GM21786 (cell line): ENCODE data around the gene C1QBP.
"Not testable (repeated sequence)": the region's sequence is repeated elsewhere in the genome, so short reads cannot be mapped to it uniquely, and the experiment has no call there.

Source experiments
- ATAC-seq: cut with Tn5 transposase; IDR thresholded peaks from one replicate; pipeline ENCODE4 v1.9.1; 2021; ENCODE audit not compliant: unreplicated experiment

The C1QBP gene

GRCh38 chr17:5434984-5435383 lies 4.0 kb downstream of the C1QBP start:
- ATAC-seq = no peak

- ATAC-seq = no peak
Measured at GRCh38 chr17:5431949-5432556, 6.9 kb downstream of the C1QBP start.

- not testable (repeated sequence) for ATAC-seq
Measured at GRCh38 chr17:5431234-5431633, 7.7 kb downstream of the C1QBP start.

- ATAC-seq = no peak
Measured at GRCh38 chr17:5430413-5430999, 8.4 kb downstream of the C1QBP start.

- no peak for ATAC-seq
Measured at GRCh38 chr17:5429191-5429887, 9.6 kb downstream of the C1QBP start.

GRCh38 chr17:5425826-5426225 lies 13.1 kb downstream of the C1QBP start:
- no peak for ATAC-seq

- no peak for ATAC-seq
Measured at GRCh38 chr17:5424909-5425308, 14.0 kb downstream of the C1QBP start.

- no peak for ATAC-seq
Measured at GRCh38 chr17:5422505-5422904, 16.4 kb downstream of the C1QBP start.

GRCh38 chr17:5419959-5420653 lies 18.8 kb downstream of the C1QBP start, which contains the start of gene RPAIN:
TSS of gene RPAIN (plus strand) at chr17:5420182. CDS start at chr17:5420211, 29 bp downstream.
- ATAC-seq = peak; percentile 48

- ATAC-seq = peak; percentile 78
Measured at GRCh38 chr17:5419356-5419958, 19.5 kb downstream of the C1QBP start, which contains the start of gene NUP88. TSS of gene NUP88 (minus strand) at chr17:5419662. CDS start at chr17:5419650, 12 bp downstream.

- peak; percentile 50 for ATAC-seq
Measured at GRCh38 chr17:5418858-5419355, 20.0 kb downstream of the C1QBP start.

GRCh38 chr17:5416901-5417300 lies 22.1 kb downstream of the C1QBP start:
- ATAC-seq = no peak

- ATAC-seq = no peak
Measured at GRCh38 chr17:5413682-5414081, 25.3 kb downstream of the C1QBP start.

GRCh38 chr17:5410594-5411272 lies 28.2 kb downstream of the C1QBP start:
- ATAC-seq = no peak

- ATAC-seq = no peak
Measured at GRCh38 chr17:5408186-5408585, 30.8 kb downstream of the C1QBP start.

- ATAC-seq = no peak
Measured at GRCh38 chr17:5405400-5405799, 33.6 kb downstream of the C1QBP start.

- ATAC-seq = no peak
Measured at GRCh38 chr17:5399767-5400166, 39.2 kb downstream of the C1QBP start.

- ATAC-seq = no peak
Measured at GRCh38 chr17:5396612-5397011, 42.3 kb downstream of the C1QBP start.

GRCh38 chr17:5391678-5392077 lies 47.3 kb downstream of the C1QBP start:
- ATAC-seq = no peak
